ENCODE measurements around the gene MRFAP1L1. TPM values are rescaled to one million over a fixed set of nuclear protein-coding genes. Genes with fewer than 3 reads are reported as not detected.

The MRFAP1L1 gene
- total and polyA plus RNA-seq, 7 donors: 40.7 to 82.8 (median 53.5) TPM

DNA sequence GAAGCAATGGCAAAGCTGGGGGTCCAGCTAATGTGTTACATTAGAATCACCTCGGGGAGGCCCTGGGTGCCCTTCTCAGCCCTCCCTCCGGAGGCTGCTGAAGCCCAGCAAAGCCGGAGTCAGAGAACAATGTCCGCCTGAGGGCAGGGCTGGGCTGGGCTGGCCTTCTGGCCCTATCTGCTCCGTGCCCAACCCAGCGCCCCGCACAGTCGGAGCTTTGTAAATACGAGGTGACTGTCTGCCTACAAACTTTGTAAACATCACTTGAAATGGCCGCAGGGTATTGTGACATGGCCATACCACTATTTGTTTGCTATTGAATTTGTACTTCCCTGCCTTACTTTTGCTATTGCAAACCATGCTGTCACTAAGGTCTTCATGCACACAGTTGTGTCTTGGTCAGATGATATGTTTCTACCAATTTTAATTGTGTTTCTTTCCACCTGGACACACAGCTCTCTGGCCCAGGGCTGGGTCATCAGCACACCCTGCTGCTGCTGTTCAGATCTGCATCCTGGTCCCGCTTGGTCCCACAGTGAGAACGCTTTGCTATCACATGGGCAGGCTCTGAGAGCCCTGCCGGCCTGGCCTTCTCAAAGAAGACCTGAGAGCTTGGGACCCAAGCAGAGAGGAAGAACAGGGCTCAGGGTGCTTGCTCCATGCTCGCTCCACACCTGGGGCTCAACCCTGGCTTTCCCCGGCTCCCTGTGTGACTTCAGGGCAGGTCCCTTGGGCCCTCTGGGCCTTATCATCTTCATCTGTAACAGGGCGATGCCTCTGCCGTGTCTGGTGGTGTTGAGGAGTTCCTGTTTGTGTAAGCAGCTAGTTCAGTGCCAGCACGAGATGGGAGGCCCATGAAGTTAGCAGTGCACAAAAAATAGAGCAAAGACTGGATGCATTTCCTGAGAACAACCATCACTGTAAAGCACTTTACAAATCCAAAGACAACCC lies 13.7 kb downstream of the MRFAP1L1 start:
- no peak overlapping the region for H3K4me3 ChIP-seq
- H3K9me3 ChIP-seq: no peaks in the 10 kb centered on the region
- TF ChIP-seq POLR2A (IDR thresholded peaks at IDR 0.05) (no peak), EP300 (IDR thresholded peaks at IDR 0.05) (no peak), POLR2AphosphoS5 (IDR thresholded peaks at IDR 0.05) (no peak)
- TF ChIP-seq, protein P1, sequence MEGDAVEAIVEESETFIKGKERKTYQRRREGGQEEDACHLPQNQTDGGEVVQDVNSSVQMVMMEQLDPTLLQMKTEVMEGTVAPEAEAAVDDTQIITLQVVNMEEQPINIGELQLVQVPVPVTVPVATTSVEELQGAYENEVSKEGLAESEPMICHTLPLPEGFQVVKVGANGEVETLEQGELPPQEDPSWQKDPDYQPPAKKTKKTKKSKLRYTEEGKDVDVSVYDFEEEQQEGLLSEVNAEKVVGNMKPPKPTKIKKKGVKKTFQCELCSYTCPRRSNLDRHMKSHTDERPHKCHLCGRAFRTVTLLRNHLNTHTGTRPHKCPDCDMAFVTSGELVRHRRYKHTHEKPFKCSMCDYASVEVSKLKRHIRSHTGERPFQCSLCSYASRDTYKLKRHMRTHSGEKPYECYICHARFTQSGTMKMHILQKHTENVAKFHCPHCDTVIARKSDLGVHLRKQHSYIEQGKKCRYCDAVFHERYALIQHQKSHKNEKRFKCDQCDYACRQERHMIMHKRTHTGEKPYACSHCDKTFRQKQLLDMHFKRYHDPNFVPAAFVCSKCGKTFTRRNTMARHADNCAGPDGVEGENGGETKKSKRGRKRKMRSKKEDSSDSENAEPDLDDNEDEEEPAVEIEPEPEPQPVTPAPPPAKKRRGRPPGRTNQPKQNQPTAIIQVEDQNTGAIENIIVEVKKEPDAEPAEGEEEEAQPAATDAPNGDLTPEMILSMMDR (IDR thresholded peaks at IDR 0.05): no peak
- H3K27ac ChIP-seq: no peak overlapping the region
- peaks cover 0 to 11% (median 0%) of the 10 kb centered on the region in 4 donors for H3K36me3 ChIP-seq
- 40 to 63% methylated on average over 18 of the region's 18 CpGs for WGBS, 2 donors
- no peaks in the 10 kb centered on the region for H3K4me1 ChIP-seq
- H3K27me3 ChIP-seq: no peaks in the 10 kb centered on the region
- intact Hi-C loops (cut with DNase I): no loop called here
- no peak for DNase-seq

DNA sequence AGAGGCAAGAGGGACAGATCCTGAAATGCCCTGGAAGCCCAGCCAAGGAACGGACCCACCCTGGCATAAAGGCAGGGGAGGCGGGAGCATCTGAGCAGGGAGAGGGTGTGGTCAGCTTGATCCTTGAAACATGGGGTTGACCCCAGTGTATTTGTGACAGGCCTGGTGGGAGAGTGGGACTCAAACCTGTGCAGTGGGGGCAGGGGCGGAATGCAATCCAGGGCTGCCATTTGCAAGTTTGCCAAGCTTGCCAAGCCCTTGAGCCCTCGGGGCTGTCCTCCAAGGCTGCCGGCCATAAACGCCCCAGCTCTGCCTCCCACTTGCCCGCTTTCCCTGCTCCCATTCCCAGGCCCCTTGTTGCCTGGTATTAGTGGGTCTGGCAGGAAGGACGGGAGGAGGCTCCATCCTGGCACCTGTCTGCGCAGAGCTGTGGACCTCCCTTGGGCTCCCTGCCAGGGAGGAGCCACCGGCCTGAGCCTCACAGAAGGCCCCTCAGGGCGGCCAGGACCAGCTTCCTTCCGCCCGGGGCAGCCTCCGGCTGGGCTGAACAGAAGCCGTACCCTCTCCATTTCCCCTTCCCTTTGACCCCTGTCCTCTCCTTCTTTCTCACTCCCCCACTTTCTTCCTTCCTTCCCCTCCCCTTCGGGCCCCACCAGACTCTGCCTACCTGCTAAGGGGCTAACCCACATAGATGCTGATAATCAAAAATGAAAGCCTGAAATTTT lies 15.3 kb downstream of the MRFAP1L1 start:
- intact Hi-C loops (cut with DNase I): no loop called here

DNA sequence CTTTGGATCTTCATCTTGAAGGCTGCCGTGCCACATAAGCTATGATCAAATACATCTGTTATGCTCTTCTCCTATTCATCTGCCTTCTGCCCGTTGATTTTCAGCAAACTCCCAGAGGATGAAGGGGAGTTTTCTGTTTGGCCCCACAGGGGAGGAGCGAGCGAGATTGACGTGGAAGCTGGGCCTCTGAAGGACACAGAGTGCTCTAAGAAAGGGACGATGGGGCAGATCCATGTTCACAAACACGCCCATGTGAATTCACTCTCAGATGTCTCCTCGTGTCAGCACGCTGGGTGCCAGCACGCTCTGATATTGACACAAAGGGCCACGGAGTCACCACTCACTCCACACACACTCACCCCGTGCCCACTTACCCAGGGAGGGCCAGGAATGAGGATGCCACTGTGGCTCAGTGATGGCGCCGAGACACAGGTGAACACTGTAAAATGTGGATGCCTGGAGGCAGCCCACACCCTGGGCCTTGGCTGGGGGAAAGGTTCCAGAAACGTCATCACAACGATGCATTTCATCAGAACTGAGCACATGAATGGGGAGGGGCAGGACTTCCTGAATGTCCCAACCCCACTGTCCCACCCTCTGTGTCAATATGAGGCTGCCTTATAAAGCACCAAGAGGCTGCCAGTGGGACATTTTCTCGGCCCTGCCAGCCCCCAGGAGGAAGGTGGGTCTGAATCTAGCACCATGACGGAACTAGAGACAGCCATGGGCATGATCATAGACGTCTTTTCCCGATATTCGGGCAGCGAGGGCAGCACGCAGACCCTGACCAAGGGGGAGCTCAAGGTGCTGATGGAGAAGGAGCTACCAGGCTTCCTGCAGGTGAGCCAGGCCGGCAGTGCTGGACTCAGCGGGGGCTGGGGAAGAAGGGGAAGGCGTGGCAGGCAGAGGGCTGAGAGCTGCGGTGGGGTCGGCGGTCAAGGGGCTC lies 16.2 kb downstream of the MRFAP1L1 start, which contains the start of gene S100P:
S100P (plus strand) TSS at position 648 of the 946 bp plus-strand sequence; CDS start at position 703, 55 bp downstream.
- Histone ChIP-seq H3K27ac (no peak within 1 kb of the TSS), H3K27me3 (no peaks in the 10 kb centered on the region), H3K4me3 (no peak within 1 kb of the TSS), H3K36me3 (no peaks in the 10 kb centered on the region), H3K9me3 (no peaks in the 10 kb centered on the region), H3K4me1 (peaks cover 0 to 10% (median 9%) of the 10 kb centered on the region in 4 donors)
- DNase-seq: no peak
- intact Hi-C loops (cut with DNase I): no loop called here
- TF ChIP-seq, protein P1 (IDR thresholded peaks at IDR 0.05): no peak
- TF ChIP-seq EP300 (IDR thresholded peaks at IDR 0.05): no peak
- no peak for TF ChIP-seq POLR2A (IDR thresholded peaks at IDR 0.05)
- no peak for TF ChIP-seq POLR2AphosphoS5 (IDR thresholded peaks at IDR 0.05)
- 65 to 78% methylated on average over 29 of the region's 29 CpGs for WGBS, 2 donors

More for the DNA sequence above, 15.3 kb downstream of the MRFAP1L1 start:
- no peak for DNase-seq
- TF ChIP-seq EP300 (IDR thresholded peaks at IDR 0.05) (no peak), POLR2A (IDR thresholded peaks at IDR 0.05) (no peak), POLR2AphosphoS5 (IDR thresholded peaks at IDR 0.05) (no peak)
- TF ChIP-seq, protein P1 (IDR thresholded peaks at IDR 0.05): no peak
- Histone ChIP-seq H3K4me1 (peaks cover 0 to 2% (median 2%) of the 10 kb centered on the region in 4 donors), H3K27me3 (no peaks in the 10 kb centered on the region), H3K36me3 (no peaks in the 10 kb centered on the region), H3K27ac (no peak overlapping the region), H3K4me3 (no peak overlapping the region), H3K9me3 (no peaks in the 10 kb centered on the region)
- 76 to 88% methylated on average over 16 of the region's 16 CpGs for WGBS, 2 donors

DNA sequence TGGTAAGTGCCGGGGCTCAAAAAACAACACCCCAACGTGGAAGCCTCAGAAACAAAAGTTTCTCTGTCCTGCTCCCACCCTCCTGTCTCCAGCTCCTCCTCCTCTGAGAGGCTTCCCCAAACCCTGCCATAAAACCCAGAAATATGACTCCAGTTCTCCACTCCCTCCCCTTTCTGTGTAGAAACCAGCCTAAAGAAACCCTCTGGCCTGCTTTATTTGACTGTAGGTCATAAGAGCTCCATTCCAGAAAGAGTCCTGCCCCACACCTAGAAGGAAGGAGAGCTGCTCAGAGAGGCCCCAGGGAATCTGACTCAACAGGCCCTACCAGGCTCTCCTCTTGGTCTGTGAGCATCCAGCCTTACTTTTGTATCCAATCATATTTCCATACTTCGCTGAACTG lies 16.9 kb downstream of the MRFAP1L1 start:
- H3K4me1 ChIP-seq: peaks cover 0 to 11% (median 9%) of the 10 kb centered on the region in 4 donors
- H3K36me3 ChIP-seq: no peaks in the 10 kb centered on the region
- WGBS, 2 donors: 62 to 63% methylated on average over 3 of the region's 3 CpGs
- H3K27me3 ChIP-seq: no peaks in the 10 kb centered on the region
- TF ChIP-seq EP300 (IDR thresholded peaks at IDR 0.05) (no peak), POLR2A (IDR thresholded peaks at IDR 0.05) (no peak), POLR2AphosphoS5 (IDR thresholded peaks at IDR 0.05) (no peak)
- TF ChIP-seq, protein P1 (IDR thresholded peaks at IDR 0.05): no peak
- H3K9me3 ChIP-seq: no peaks in the 10 kb centered on the region
- DNase-seq: no peak
- H3K4me3 ChIP-seq: no peak overlapping the region
- no peak overlapping the region for H3K27ac ChIP-seq
- intact Hi-C loops (cut with DNase I): no loop called here

All from sigmoid colon (tissue), 7 donors.